MG63 (cell line): ENCODE measurements around the gene SCGB1C2. TPM values are rescaled to one million over a fixed set of nuclear protein-coding genes. Genes with fewer than 3 reads are reported as not detected.

Experiments
- DNase-seq: peaks from one replicate; pipeline ENCODE4 v3.0.0-alpha.2; 2020
- H3K27me3 ChIP-seq: fragments of 250-450 bp; sonication (Bioruptor Pico); 2 replicates; pipeline ENCODE4 v1.5.1; 2020; ENCODE audit warnings: mild to moderate bottlenecking, moderate library complexity
- H3K36me3 ChIP-seq: fragments of 250-450 bp; sonication (Bioruptor Pico); 2 replicates; pipeline ENCODE4 v1.5.1; 2020; ENCODE audit warnings: mild to moderate bottlenecking, moderate library complexity
- H3K4me3 ChIP-seq: fragments of 250-450 bp; sonication (Bioruptor Pico); 2 replicates; pipeline ENCODE4 v1.5.1; 2020; ENCODE audit warnings: mild to moderate bottlenecking, moderate library complexity
- H3K9me3 ChIP-seq: fragments of 250-450 bp; sonication (Bioruptor Pico); 2 replicates; pipeline ENCODE4 v1.5.1; 2020; ENCODE audit warnings: mild to moderate bottlenecking, moderate library complexity
- total RNA-seq: library from RNA; depleted of rRNA; stranded (reverse); fragments of >200 nt; shearing (Covaris generic); gene quantifications from 2 replicates; pipeline ENCODE4 v1.2.3, GENCODE V29; 2014; ENCODE audit warnings: low replicate concordance

SCGB1C2 gene
- total RNA-seq, 1 experiment from 2014 or later: not detected

GRCh38 chr17:146983-147761, 9.8 kb downstream of the SCGB1C2 start:
- Histone ChIP-seq H3K27me3 (no peaks in the 10 kb centered on the region; the same call in 1 of the 2 replicates), H3K4me3 (no peak overlapping the region), H3K9me3 (no peaks in the 10 kb centered on the region), H3K36me3 (no peaks in the 10 kb centered on the region)
- no peak for DNase-seq

- Histone ChIP-seq H3K9me3 (no peaks in the 10 kb centered on the region), H3K4me3 (no peak overlapping the region), H3K36me3 (no peaks in the 10 kb centered on the region), H3K27me3 (no peaks in the 10 kb centered on the region)
- no peak for DNase-seq
Observed at GRCh38 chr17:147796-148740, 10.7 kb downstream of the SCGB1C2 start.

GRCh38 chr17:148757-149156, 11.4 kb downstream of the SCGB1C2 start:
- Histone ChIP-seq H3K36me3 (no peaks in the 10 kb centered on the region), H3K27me3 (no peaks in the 10 kb centered on the region), H3K4me3 (no peak overlapping the region), H3K9me3 (no peaks in the 10 kb centered on the region)
- no peak for DNase-seq

- DNase-seq: no peak
- Histone ChIP-seq H3K4me3 (no peak overlapping the region), H3K9me3 (no peaks in the 10 kb centered on the region), H3K27me3 (no peaks in the 10 kb centered on the region), H3K36me3 (no peaks in the 10 kb centered on the region)
Observed at GRCh38 chr17:149231-149630, 11.9 kb downstream of the SCGB1C2 start.

- Histone ChIP-seq H3K4me3 (no peak overlapping the region), H3K27me3 (no peaks in the 10 kb centered on the region), H3K36me3 (no peaks in the 10 kb centered on the region), H3K9me3 (no peaks in the 10 kb centered on the region)
- DNase-seq: no peak
Observed at GRCh38 chr17:149897-150584, 12.7 kb downstream of the SCGB1C2 start.

- Histone ChIP-seq H3K4me3 (no peak overlapping the region), H3K27me3 (no peaks in the 10 kb centered on the region)
- no peak for DNase-seq
Observed at GRCh38 chr17:151004-151403, 13.6 kb downstream of the SCGB1C2 start.

GRCh38 chr17:151886-152859, 14.8 kb downstream of the SCGB1C2 start:
- peak; percentile 32 for DNase-seq
- H3K36me3 ChIP-seq: no peaks in the 10 kb centered on the region
- no peak overlapping the region for H3K4me3 ChIP-seq

More at GRCh38 chr17:151004-151403, 13.6 kb downstream of the SCGB1C2 start:
- Histone ChIP-seq H3K9me3 (no peaks in the 10 kb centered on the region), H3K36me3 (no peaks in the 10 kb centered on the region)

GRCh38 chr17:152860-153420, 15.6 kb downstream of the SCGB1C2 start:
- no peaks in the 10 kb centered on the region for H3K27me3 ChIP-seq
- no peak for DNase-seq
- H3K9me3 ChIP-seq: no peaks in the 10 kb centered on the region
- H3K36me3 ChIP-seq: no peaks in the 10 kb centered on the region
- no peak overlapping the region for H3K4me3 ChIP-seq

More at GRCh38 chr17:151886-152859, 14.8 kb downstream of the SCGB1C2 start:
- no peaks in the 10 kb centered on the region for H3K27me3 ChIP-seq
- no peaks in the 10 kb centered on the region for H3K9me3 ChIP-seq

GRCh38 chr17:153851-154250, 16.5 kb downstream of the SCGB1C2 start:
- Histone ChIP-seq H3K9me3 (no peaks in the 10 kb centered on the region), H3K4me3 (no peak overlapping the region), H3K27me3 (no peaks in the 10 kb centered on the region), H3K36me3 (no peaks in the 10 kb centered on the region)
- no peak for DNase-seq

GRCh38 chr17:155576-155975, 18.2 kb downstream of the SCGB1C2 start:
- no peaks in the 10 kb centered on the region for H3K9me3 ChIP-seq
- no peaks in the 10 kb centered on the region for H3K36me3 ChIP-seq
- H3K4me3 ChIP-seq: no peak overlapping the region
- H3K27me3 ChIP-seq: no peaks in the 10 kb centered on the region
- no peak for DNase-seq

GRCh38 chr17:156094-156621, 18.8 kb downstream of the SCGB1C2 start:
- no peaks in the 10 kb centered on the region for H3K27me3 ChIP-seq
- H3K9me3 ChIP-seq: no peaks in the 10 kb centered on the region
- H3K4me3 ChIP-seq: no peak overlapping the region
- no peaks in the 10 kb centered on the region for H3K36me3 ChIP-seq
- DNase-seq: no peak

GRCh38 chr17:156946-157345, 19.6 kb downstream of the SCGB1C2 start:
- no peak for DNase-seq
- H3K27me3 ChIP-seq: no peaks in the 10 kb centered on the region
- no peaks in the 10 kb centered on the region for H3K9me3 ChIP-seq
- no peak overlapping the region for H3K4me3 ChIP-seq
- no peaks in the 10 kb centered on the region for H3K36me3 ChIP-seq

- Histone ChIP-seq H3K36me3 (no peaks in the 10 kb centered on the region), H3K9me3 (no peaks in the 10 kb centered on the region), H3K4me3 (no peak overlapping the region), H3K27me3 (no peaks in the 10 kb centered on the region)
- DNase-seq: no peak
Observed at GRCh38 chr17:157901-158300, 20.5 kb downstream of the SCGB1C2 start.

GRCh38 chr17:158379-158778, 21.0 kb downstream of the SCGB1C2 start:
- no peaks in the 10 kb centered on the region for H3K27me3 ChIP-seq

GRCh38 chr17:159609-160008, 22.2 kb downstream of the SCGB1C2 start:
- H3K36me3 ChIP-seq: no peaks in the 10 kb centered on the region
- no peaks in the 10 kb centered on the region for H3K27me3 ChIP-seq
- no peak overlapping the region for H3K4me3 ChIP-seq
- no peak for DNase-seq
- H3K9me3 ChIP-seq: no peaks in the 10 kb centered on the region

More at GRCh38 chr17:158379-158778, 21.0 kb downstream of the SCGB1C2 start:
- H3K9me3 ChIP-seq: no peaks in the 10 kb centered on the region
- no peaks in the 10 kb centered on the region for H3K36me3 ChIP-seq
- H3K4me3 ChIP-seq: no peak overlapping the region
- no peak for DNase-seq
